ENCODE measurements around the gene EEFSEC. TPM values are rescaled to one million over a fixed set of nuclear protein-coding genes. Genes with fewer than 3 reads are reported as not detected.
A peak's percentile ranks its signal among the peaks of the same experiment; 100 is the strongest.

EEFSEC gene
- total RNA-seq, 2 donors from 2014 or later, result 14.0 to 14.7 TPM

- DNase-seq (no peak), ATAC-seq (no peak)
- Mint-ChIP-seq H3K27ac (no peak overlapping the region), H3K27me3 (no peaks in the 10 kb centered on the region), H3K4me3 (no peak overlapping the region), H3K36me3 (ENCODE audit: low read depth) (peaks cover 2% of the 10 kb centered on the region), H3K4me1 (peaks cover 11% of the 10 kb centered on the region)
- no peaks in the 10 kb centered on the region for H3K9me3 ChIP-seq (ENCODE audit: control insufficient read depth, low read length, poor library complexity, severe bottlenecking)
Observed at GRCh38 chr3:128382221-128382807, 229.0 kb downstream of the EEFSEC start.

DNA sequence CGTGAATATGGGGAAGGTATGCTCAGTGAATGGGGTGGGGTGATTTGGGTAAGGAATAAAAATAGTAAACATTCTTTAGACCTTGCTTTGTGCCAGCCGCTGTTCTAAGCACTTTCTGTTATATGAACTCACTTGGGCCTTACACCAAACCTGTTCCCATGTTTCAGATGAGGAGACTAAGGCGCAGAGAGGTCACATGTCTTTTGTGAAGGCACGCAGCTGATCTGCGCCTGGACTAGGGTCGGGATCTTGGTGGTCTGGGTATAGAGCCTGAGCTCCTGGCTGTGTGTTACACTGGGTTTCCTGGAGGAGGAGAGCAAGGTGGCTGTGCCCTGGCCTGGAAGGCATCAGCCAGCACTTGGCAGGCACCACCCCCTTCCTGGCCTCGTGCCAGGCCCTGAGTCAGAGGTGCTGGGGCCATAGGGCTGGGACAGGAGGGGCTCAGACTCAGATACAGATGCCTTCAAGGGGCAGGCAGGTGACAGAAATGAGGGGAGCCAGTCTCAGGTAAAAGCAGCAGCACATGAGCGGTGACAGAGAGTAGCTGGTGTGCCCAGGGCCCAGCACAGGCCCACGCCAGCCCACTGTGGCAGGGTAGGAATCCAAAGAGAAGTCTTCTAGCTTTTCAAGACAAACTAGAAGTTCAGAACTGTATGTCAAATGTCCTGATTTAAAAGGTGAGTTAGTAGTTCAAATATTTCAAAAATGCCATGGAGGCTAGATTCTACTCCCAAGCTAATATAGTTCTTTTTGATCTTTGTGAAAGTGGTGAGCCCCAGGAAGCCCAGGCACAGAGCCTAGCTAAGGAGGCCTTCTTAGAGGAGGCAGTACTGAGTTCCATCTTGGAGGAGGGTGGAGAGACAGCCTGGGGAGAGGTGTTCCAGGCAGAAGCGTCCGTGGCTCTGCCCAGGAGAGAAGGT, 230.3 kb downstream of the EEFSEC start:
- Mint-ChIP-seq H3K4me1 (peaks cover 11% of the 10 kb centered on the region), H3K4me3 (no peak overlapping the region), H3K36me3 (ENCODE audit: low read depth) (peaks cover 4% of the 10 kb centered on the region), H3K27ac (peak overlapping the region; percentile 70), H3K27me3 (no peaks in the 10 kb centered on the region)
- ATAC-seq (no peak), DNase-seq (no peak)
- H3K9me3 ChIP-seq (ENCODE audit: control insufficient read depth, low read length, poor library complexity, severe bottlenecking), result no peaks in the 10 kb centered on the region

DNA sequence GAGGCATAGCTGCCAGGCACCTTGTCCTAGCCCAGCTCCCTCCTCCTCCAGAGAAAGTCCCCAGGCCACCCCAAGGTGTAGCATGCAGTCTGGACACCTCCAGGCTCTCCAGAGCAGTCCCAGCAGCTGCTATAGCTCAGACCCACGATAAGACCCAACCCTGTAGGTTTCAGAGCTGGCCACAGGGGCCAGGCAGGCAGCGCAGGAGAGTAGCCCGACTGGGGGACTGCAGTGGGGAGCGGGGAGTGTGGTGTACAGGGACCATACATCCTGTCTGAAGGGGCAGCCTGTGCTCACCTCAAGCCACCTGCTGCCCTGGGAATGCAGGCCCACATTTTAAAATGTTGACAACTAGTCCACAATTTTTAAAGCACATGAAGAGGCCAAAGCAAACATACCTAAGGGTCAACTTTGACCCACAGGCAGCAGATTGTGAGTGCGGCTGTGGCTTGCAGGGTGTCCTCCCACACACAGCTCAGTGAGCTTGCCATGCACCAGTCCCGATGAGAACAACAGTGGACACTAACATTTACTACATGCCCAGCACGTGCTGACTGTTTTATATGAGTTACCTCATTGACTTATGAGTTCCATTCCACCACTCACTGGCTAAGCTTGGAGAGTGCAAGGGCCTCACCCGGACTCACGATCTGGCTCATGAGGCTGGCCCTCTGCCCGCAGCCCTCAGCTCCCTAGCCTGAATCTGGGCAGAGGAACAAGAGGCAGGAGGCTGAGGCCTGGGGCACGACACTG, 232.0 kb downstream of the EEFSEC start:
- no peak for DNase-seq

GRCh38 chr3:128388932-128389331, 235.7 kb downstream of the EEFSEC start:
- no peak for ATAC-seq
- peaks cover 4% of the 10 kb centered on the region for H3K36me3 Mint-ChIP-seq (ENCODE audit: low read depth)

More for the DNA sequence above, 232.0 kb downstream of the EEFSEC start:
- Mint-ChIP-seq H3K27me3 (no peaks in the 10 kb centered on the region), H3K36me3 (ENCODE audit: low read depth) (peaks cover 4% of the 10 kb centered on the region), H3K4me1 (peaks cover 14% of the 10 kb centered on the region), H3K27ac (no peak overlapping the region), H3K4me3 (no peak overlapping the region)
- no peaks in the 10 kb centered on the region for H3K9me3 ChIP-seq (ENCODE audit: control insufficient read depth, low read length, poor library complexity, severe bottlenecking)
- no peak for ATAC-seq

DNA sequence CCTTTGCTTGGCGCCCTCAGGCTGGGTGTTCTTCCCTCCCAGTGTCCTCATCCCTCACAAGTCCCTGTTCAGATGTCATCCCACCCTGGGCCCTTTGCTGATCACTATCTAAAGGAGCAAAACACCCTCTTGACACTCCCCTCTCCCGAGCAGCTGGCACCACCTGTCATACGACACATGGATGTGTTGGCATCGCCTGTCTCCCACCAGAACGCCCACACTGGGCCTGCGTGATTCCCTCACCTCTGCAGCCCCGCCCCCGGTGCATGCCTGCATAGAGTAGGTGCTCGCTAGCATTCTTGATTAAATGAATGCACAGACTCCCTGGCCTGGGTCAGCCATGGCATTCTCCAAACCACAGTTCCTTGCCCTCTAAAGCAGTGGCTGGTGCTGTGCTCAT, 237.6 kb downstream of the EEFSEC start:
- Mint-ChIP-seq H3K4me3 (no peak overlapping the region), H3K27ac (peak overlapping the region; percentile 72), H3K27me3 (no peaks in the 10 kb centered on the region), H3K36me3 (ENCODE audit: low read depth) (peaks cover 4% of the 10 kb centered on the region), H3K4me1 (peaks cover 11% of the 10 kb centered on the region)
- DNase-seq (no peak), ATAC-seq (no peak)
- no peaks in the 10 kb centered on the region for H3K9me3 ChIP-seq (ENCODE audit: control insufficient read depth, low read length, poor library complexity, severe bottlenecking)

More at GRCh38 chr3:128388932-128389331, 235.7 kb downstream of the EEFSEC start:
- H3K9me3 ChIP-seq (ENCODE audit: control insufficient read depth, low read length, poor library complexity, severe bottlenecking), result no peaks in the 10 kb centered on the region
- no peak for DNase-seq
- no peak overlapping the region for H3K4me3 Mint-ChIP-seq
- H3K27me3 Mint-ChIP-seq, result no peaks in the 10 kb centered on the region
- no peak overlapping the region for H3K27ac Mint-ChIP-seq
- peaks cover 10% of the 10 kb centered on the region for H3K4me1 Mint-ChIP-seq

- Mint-ChIP-seq H3K27ac (no peak overlapping the region), H3K27me3 (no peaks in the 10 kb centered on the region), H3K4me1 (peaks cover 10% of the 10 kb centered on the region)
Observed at GRCh38 chr3:128392021-128392420, 238.7 kb downstream of the EEFSEC start.

DNA sequence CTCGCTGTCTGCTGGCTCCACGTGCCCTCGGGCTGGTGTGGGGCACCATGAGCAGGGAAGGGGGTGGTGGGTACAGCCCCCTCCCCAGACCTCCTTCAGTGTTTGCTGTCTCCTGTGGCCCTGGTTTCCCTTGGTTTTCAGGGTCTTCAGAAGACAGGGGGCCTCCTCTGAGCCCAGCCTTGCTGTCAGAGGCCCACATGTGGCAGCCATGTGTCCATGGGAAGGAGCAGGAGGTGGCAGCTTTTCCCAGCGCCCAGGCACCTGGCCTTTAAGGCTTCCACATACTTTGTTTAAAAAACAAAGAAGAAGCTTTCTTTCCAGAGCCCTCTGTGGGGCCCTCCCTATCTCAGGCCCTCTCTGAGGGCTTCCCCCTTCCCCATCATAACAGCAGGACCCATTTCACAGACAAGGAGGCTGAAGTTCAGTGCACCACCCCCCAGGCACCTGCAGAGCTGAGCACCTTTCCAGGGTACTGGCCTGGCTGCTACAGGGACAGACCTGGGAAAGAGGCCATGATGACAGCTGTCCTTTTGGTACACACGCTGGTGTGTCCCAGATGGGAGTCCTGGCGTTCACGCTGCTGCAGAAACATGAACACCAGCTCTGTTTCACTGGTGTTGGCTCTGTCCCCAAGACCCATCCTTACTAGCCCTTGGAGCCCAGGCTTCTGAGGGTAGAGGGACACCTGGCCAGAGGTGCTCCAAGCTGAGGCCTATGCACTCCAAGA, 239.7 kb downstream of the EEFSEC start:
- DNase-seq (no peak), ATAC-seq (no peak)
- Mint-ChIP-seq H3K4me3 (no peak overlapping the region), H3K27ac (no peak overlapping the region), H3K4me1 (peaks cover 7% of the 10 kb centered on the region), H3K36me3 (ENCODE audit: low read depth) (peaks cover 2% of the 10 kb centered on the region), H3K27me3 (no peaks in the 10 kb centered on the region)
- no peaks in the 10 kb centered on the region for H3K9me3 ChIP-seq (ENCODE audit: control insufficient read depth, low read length, poor library complexity, severe bottlenecking)

More at GRCh38 chr3:128392021-128392420, 238.7 kb downstream of the EEFSEC start:
- DNase-seq, result no peak
- no peaks in the 10 kb centered on the region for H3K9me3 ChIP-seq (ENCODE audit: control insufficient read depth, low read length, poor library complexity, severe bottlenecking)
- Mint-ChIP-seq H3K4me3 (no peak overlapping the region), H3K36me3 (ENCODE audit: low read depth) (peaks cover 2% of the 10 kb centered on the region)
- no peak for ATAC-seq

DNA sequence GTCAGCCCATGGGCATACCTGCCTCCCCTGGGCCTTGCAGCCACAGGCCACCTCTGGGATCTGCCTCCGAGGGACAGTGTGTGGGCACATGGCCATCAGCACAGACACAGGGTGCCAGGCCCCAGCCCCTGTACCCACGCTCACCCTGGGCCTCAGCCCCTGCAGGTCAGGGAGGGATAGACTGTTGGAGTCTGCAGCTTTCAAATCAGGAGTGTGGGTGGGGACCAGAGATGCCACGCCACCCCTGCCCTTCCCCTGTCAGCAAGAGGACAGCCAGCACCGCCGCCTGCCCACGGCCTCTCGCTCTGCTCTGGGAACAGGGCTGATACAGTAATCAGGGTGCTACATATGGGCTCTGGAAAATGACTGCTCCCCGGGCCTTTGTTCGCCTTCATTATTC, 240.8 kb downstream of the EEFSEC start:
- H3K36me3 Mint-ChIP-seq (ENCODE audit: low read depth), result no peaks in the 10 kb centered on the region
- no peak overlapping the region for H3K27ac Mint-ChIP-seq
- ATAC-seq, result no peak
- no peaks in the 10 kb centered on the region for H3K27me3 Mint-ChIP-seq
- H3K9me3 ChIP-seq (ENCODE audit: control insufficient read depth, low read length, poor library complexity, severe bottlenecking), result no peaks in the 10 kb centered on the region
- H3K4me3 Mint-ChIP-seq, result no peak overlapping the region
- H3K4me1 Mint-ChIP-seq, result peaks cover 7% of the 10 kb centered on the region
- no peak for DNase-seq

DNA sequence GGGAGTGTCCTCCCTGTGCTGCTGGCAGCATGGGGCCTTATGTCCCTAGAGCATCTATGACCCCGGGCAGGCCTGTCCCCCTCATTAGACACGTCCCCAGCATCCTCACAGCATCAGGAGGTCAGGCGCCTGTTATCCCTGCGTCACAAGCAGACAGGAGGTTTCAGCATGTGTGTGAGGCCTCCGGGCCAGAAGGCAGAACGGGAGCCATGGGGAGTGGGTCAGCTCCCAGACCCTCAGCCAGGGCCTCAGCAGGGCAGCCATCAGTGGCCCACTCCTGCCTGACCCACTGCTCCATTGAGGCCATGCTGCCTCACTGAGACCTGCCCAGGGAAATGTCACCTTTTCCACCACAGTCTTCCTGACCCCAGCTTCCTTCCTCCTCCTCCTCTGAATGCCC, 241.8 kb downstream of the EEFSEC start:
- H3K4me3 Mint-ChIP-seq, result no peak overlapping the region
- H3K27ac Mint-ChIP-seq, result no peak overlapping the region
- no peaks in the 10 kb centered on the region for H3K27me3 Mint-ChIP-seq
- no peaks in the 10 kb centered on the region for H3K9me3 ChIP-seq (ENCODE audit: control insufficient read depth, low read length, poor library complexity, severe bottlenecking)
- ATAC-seq (no peak), DNase-seq (no peak)
- H3K36me3 Mint-ChIP-seq (ENCODE audit: low read depth), result no peaks in the 10 kb centered on the region
- peaks cover 5% of the 10 kb centered on the region for H3K4me1 Mint-ChIP-seq

GRCh38 chr3:128395500-128396162, 242.3 kb downstream of the EEFSEC start:
- peaks cover 5% of the 10 kb centered on the region for H3K4me1 Mint-ChIP-seq

DNA sequence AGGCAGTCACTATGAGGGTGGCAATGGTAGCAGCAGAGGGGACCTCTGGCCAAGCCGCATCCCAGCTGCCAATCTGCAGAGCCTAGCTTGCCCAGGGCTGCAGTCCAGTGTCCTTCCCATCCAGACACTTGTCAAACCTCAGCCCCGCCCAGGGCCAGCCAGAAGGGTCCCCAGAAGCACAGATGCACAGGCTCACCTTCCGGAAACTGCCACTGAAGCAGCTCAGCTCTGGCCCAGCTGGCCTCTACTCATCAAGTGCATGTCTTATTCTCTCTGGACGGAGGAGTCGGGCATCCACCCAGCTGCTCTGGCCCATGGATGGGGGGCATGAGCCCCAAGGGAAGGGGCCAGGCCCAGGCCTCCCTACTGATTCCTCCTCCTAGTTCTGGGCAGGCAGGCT, 244.2 kb downstream of the EEFSEC start:
- Mint-ChIP-seq H3K4me1 (peaks cover 2% of the 10 kb centered on the region), H3K27ac (no peak overlapping the region), H3K27me3 (no peaks in the 10 kb centered on the region), H3K36me3 (ENCODE audit: low read depth) (no peaks in the 10 kb centered on the region), H3K4me3 (no peak overlapping the region)
- ATAC-seq, result no peak
- no peaks in the 10 kb centered on the region for H3K9me3 ChIP-seq (ENCODE audit: control insufficient read depth, low read length, poor library complexity, severe bottlenecking)
- no peak for DNase-seq

More at GRCh38 chr3:128395500-128396162, 242.3 kb downstream of the EEFSEC start:
- ATAC-seq, result no peak
- no peaks in the 10 kb centered on the region for H3K9me3 ChIP-seq (ENCODE audit: control insufficient read depth, low read length, poor library complexity, severe bottlenecking)
- Mint-ChIP-seq H3K36me3 (ENCODE audit: low read depth) (no peaks in the 10 kb centered on the region), H3K27ac (no peak overlapping the region), H3K4me3 (no peak overlapping the region), H3K27me3 (no peaks in the 10 kb centered on the region)
- DNase-seq, result no peak

GRCh38 chr3:128398586-128398985, 245.3 kb downstream of the EEFSEC start:
- Mint-ChIP-seq H3K4me3 (no peak overlapping the region), H3K27me3 (no peaks in the 10 kb centered on the region), H3K36me3 (ENCODE audit: low read depth) (no peaks in the 10 kb centered on the region), H3K27ac (no peak overlapping the region), H3K4me1 (peaks cover 5% of the 10 kb centered on the region)
- ATAC-seq (no peak), DNase-seq (no peak)
- no peaks in the 10 kb centered on the region for H3K9me3 ChIP-seq (ENCODE audit: control insufficient read depth, low read length, poor library complexity, severe bottlenecking)

Measured in T-helper 17 cell (primary cell).